ENCODE results near the gene CDKN2AIPNL. TPM values are rescaled to one million over a fixed set of nuclear protein-coding genes. Genes with fewer than 3 reads are reported as not detected.

CDKN2AIPNL gene
- polyA plus RNA-seq, 1 of the 3 experiments (the other 2 are of a cell fraction): 23.3 TPM

GRCh38 chr5:134406390-134406789 lies 5.3 kb downstream of the CDKN2AIPNL start:
- no peak overlapping the region for H3K9ac ChIP-seq
- no peak overlapping the region for H3K27ac ChIP-seq (ENCODE audit: low read depth in 2 of 2, low read length in 1 of 2)
- no peaks in the 10 kb centered on the region for H3K27me3 ChIP-seq (ENCODE audit: insufficient read depth)
- peaks cover 5 to 8% of the 10 kb centered on the region in 2 experiments for H3K36me3 ChIP-seq (replicated peaks in 1 of 2; ENCODE audit: control insufficient read depth in 1 of 2, insufficient read depth in 2 of 2, low read length in 1 of 2)
- no peak overlapping the region for H3K4me2 ChIP-seq
- H4K20me1 ChIP-seq (ENCODE audit: insufficient read depth): no peaks in the 10 kb centered on the region
- H3K4me3 ChIP-seq (ENCODE audit: low read depth in 2 of 2, low read length in 1 of 2): no peak overlapping the region
- peaks cover 28% of the 10 kb centered on the region for H3K79me2 ChIP-seq (ENCODE audit: insufficient read depth)
- ChIA-PET POLR2A (interaction anchor here (0.7 kb wide), 1 partner anchor 119 kb away, joined by 4 read pairs; the partner anchor contains the start of gene JADE2), CTCF (interaction anchor here (1.0 to 1.7 kb wide), 3 partner anchors 10 to 181 kb away, joined by 3 to 5 read pairs (median 5); no protein-coding TSS in a partner anchor)
- H3K9me2 ChIP-seq: no peaks in the 10 kb centered on the region
- 33% methylated on average over 1 of the region's 1 CpG for WGBS (ENCODE audit: low lambda C conversion rate)
- no peak for TF ChIP-seq USF2 (IDR thresholded peaks at IDR 0.05; ENCODE audit: borderline replicate concordance, low read depth, low read length)
- no peak for TF ChIP-seq CHD2 (IDR thresholded peaks at IDR 0.05; ENCODE audit: low read length, partially characterized antibody)
- no peak for TF ChIP-seq IRF3 (IDR thresholded peaks at IDR 0.05; ENCODE audit: low read depth, low read length)
- TF ChIP-seq RCOR1 (IDR thresholded peaks at IDR 0.05; ENCODE audit: low read length): no peak
- no peak for TF ChIP-seq PBX3 (IDR thresholded peaks at IDR 0.05)
- TF ChIP-seq NFIC (IDR thresholded peaks at IDR 0.05; ENCODE audit: borderline replicate concordance): no peak
- no peak for TF ChIP-seq TCF12 (IDR thresholded peaks at IDR 0.05)
- no peak for TF ChIP-seq GATA2 (CRISPR knock-in tag; IDR thresholded peaks at IDR 0.05)
- no peak for TF ChIP-seq ELF1 (IDR thresholded peaks at IDR 0.05)
- TF ChIP-seq EP300 (IDR thresholded peaks at IDR 0.05; ENCODE audit: borderline replicate concordance in 1 of 2, low read depth in 1 of 2, low read length in 1 of 2): no peak
- TF ChIP-seq MEF2A (IDR thresholded peaks at IDR 0.05; ENCODE audit: borderline replicate concordance, low read depth): no peak
- no peak overlapping the region for H2AFZ ChIP-seq (ENCODE audit: low read depth)
- no peak for DNase-seq
- H3K9me3 ChIP-seq: no peaks in the 10 kb centered on the region
- H3F3A ChIP-seq (replicated peaks; ENCODE audit: insufficient read depth): peaks cover 21% of the 10 kb centered on the region
- H3K4me1 ChIP-seq (ENCODE audit: control insufficient read depth in 1 of 2, insufficient read depth in 2 of 2, low read depth in 1 of 2, low read length in 1 of 2): peaks cover 0 to 9% of the 10 kb centered on the region in 2 experiments; a peak in 2 of 4 replicates

GRCh38 chr5:134403951-134404350 lies 7.7 kb downstream of the CDKN2AIPNL start:
- Histone ChIP-seq H4K20me1 (ENCODE audit: insufficient read depth) (no peaks in the 10 kb centered on the region), H3K4me1 (ENCODE audit: control insufficient read depth in 1 of 2, insufficient read depth in 2 of 2, low read depth in 1 of 2, low read length in 1 of 2) (no peaks in the 10 kb centered on the region), H3K27me3 (ENCODE audit: insufficient read depth) (no peaks in the 10 kb centered on the region), H2AFZ (ENCODE audit: low read depth) (no peak overlapping the region), H3K9ac (no peak overlapping the region), H3K79me2 (ENCODE audit: insufficient read depth) (peaks cover 4% of the 10 kb centered on the region; the same call in 1 of the 2 replicates), H3K4me2 (no peak overlapping the region), H3K9me3 (no peaks in the 10 kb centered on the region), H3K9me2 (no peaks in the 10 kb centered on the region), H3K36me3 (replicated peaks in 1 of 2; ENCODE audit: control insufficient read depth in 1 of 2, insufficient read depth in 2 of 2, low read length in 1 of 2) (peaks cover 3 to 13% of the 10 kb centered on the region in 2 experiments), H3K4me3 (ENCODE audit: low read depth in 2 of 2, low read length in 1 of 2) (no peak overlapping the region), H3F3A (replicated peaks; ENCODE audit: insufficient read depth) (peaks cover 28% of the 10 kb centered on the region), H3K27ac (ENCODE audit: low read depth in 2 of 2, low read length in 1 of 2) (no peak overlapping the region)
- no peak for TF ChIP-seq GATA2 (CRISPR knock-in tag; IDR thresholded peaks at IDR 0.05)
- no peak for TF ChIP-seq FOSL2 (IDR thresholded peaks at IDR 0.05; ENCODE audit: borderline replicate concordance, low read depth)
- TF ChIP-seq USF2 (IDR thresholded peaks at IDR 0.05; ENCODE audit: borderline replicate concordance, low read depth, low read length): no peak
- no peak for TF ChIP-seq CTCF (IDR thresholded peaks at IDR 0.05)
- no peak for TF ChIP-seq SIN3A (IDR thresholded peaks at IDR 0.05; ENCODE audit: borderline replicate concordance, low read depth, low read length)
- no peak for TF ChIP-seq SMC3 (IDR thresholded peaks at IDR 0.05; ENCODE audit: low read depth, low read length)
- no peak for TF ChIP-seq TCF12 (IDR thresholded peaks at IDR 0.05)
- TF ChIP-seq JUND (IDR thresholded peaks at IDR 0.05): no peak
- no peak for TF ChIP-seq USF1 (IDR thresholded peaks at IDR 0.05; ENCODE audit: borderline replicate concordance, low read depth)
- TF ChIP-seq YY1 (IDR thresholded peaks at IDR 0.05; ENCODE audit: low read depth): no peak
- TF ChIP-seq PBX3 (IDR thresholded peaks at IDR 0.05): no peak
- TF ChIP-seq FOXM1 (IDR thresholded peaks at IDR 0.05; ENCODE audit: low read depth): no peak
- CTCF ChIA-PET: interaction anchor here (0.7 to 1.3 kb wide), 3 partner anchors 174 to 183 kb away, joined by 3 to 5 read pairs (median 3); no protein-coding TSS in a partner anchor
- DNase-seq: no peak
- WGBS (ENCODE audit: low lambda C conversion rate): 100% methylated on average over 5 of the region's 5 CpGs
- POLR2A ChIA-PET: no interaction called here

Data from SK-N-SH (cell line).